Heart left ventricle (tissue), 13 donors: ENCODE data around the gene PTPRD.

Source experiments
- POLR2A ChIP-seq, 2 donors: fragments of 450-650 bp; IDR thresholded peaks; one replicate each; pipeline ENCODE4 v1.6.1; 2017; ENCODE audit warnings: antibody characterized with exemption in 2 of 2, mild to moderate bottlenecking in 2 of 2, moderate library complexity in 2 of 2
- TF ChIP-seq, protein P1 (sequence below), 12 donors: fragments of 200-600 bp; sonication (generic) in 4 of 12; IDR thresholded peaks; one replicate each; pipeline versions ENCODE4 v1.5.0 to v1.8.0; 2018 to 2022; ENCODE audit warnings: antibody characterized with exemption in 12 of 12, mild to moderate bottlenecking in 5 of 12
- donor health status: ischemic (EF 13 %, LVEDD 7.1; RV severe dilation, severe dysfunction).
- donor health status: DM: no; HTN: yes; CAD: no.
- donor health status: DM: no; HTN: no; CAD: no.
- donor health status: ischemic (EF 25% LVEDD 6.9; RV normal size, moderate dysfunction).
- donor health status: ischemic (EF 25% LVEDD 5.7; RV mildly dilated, moderate dysfunction).
- donor health status: ischemic (EF 35%, LVEDD 5.7; RV mildly dilated, moderate dysfunction).
- donor health status: nonischemic (EF 11% LVEDD 7.7; RV severe dilation, severe dysfunction).
- donor health status: DM: yes; HTN: yes; CAD: no.
- donor health status: PGD.
- donor health status: ischemic (EF 29% LVEDD 5.4; RV normal size, mild dysfunction).
- donor health status: nonischemic (EF 23%, LVEDD 6.1; RV moderate dilation, normal function).

- TF ChIP-seq, protein P1, sequence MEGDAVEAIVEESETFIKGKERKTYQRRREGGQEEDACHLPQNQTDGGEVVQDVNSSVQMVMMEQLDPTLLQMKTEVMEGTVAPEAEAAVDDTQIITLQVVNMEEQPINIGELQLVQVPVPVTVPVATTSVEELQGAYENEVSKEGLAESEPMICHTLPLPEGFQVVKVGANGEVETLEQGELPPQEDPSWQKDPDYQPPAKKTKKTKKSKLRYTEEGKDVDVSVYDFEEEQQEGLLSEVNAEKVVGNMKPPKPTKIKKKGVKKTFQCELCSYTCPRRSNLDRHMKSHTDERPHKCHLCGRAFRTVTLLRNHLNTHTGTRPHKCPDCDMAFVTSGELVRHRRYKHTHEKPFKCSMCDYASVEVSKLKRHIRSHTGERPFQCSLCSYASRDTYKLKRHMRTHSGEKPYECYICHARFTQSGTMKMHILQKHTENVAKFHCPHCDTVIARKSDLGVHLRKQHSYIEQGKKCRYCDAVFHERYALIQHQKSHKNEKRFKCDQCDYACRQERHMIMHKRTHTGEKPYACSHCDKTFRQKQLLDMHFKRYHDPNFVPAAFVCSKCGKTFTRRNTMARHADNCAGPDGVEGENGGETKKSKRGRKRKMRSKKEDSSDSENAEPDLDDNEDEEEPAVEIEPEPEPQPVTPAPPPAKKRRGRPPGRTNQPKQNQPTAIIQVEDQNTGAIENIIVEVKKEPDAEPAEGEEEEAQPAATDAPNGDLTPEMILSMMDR (IDR thresholded peaks at IDR 0.05), result no peak
- TF ChIP-seq POLR2A (IDR thresholded peaks at IDR 0.05), result no peak
Measured at GRCh38 chr9:8351436-8351835, 2261.4 kb downstream of the PTPRD start.
